HUES64 (cell line): Measurements from ENCODE around the gene TFCP2L1.

Experiments
- H3K27ac ChIP-seq: 2 replicates; pipeline ENCODE4 v1.7.0; 2013; ENCODE audit warnings: low read depth, low read length, inconsistent platforms
- H3K27me3 ChIP-seq: 2 replicates; pipeline ENCODE4 v1.6.1; 2013; ENCODE audit warnings: mild to moderate bottlenecking, low read length; ENCODE audit not compliant: insufficient read depth
- H3K36me3 ChIP-seq: 2 replicates; pipeline ENCODE4 v1.6.1; 2013; ENCODE audit warnings: mild to moderate bottlenecking, low read length; ENCODE audit not compliant: insufficient read depth
- H3K4me1 ChIP-seq: 2 replicates; pipeline ENCODE4 v1.6.1; 2013; ENCODE audit warnings: mild to moderate bottlenecking, low read length, moderate library complexity; ENCODE audit not compliant: insufficient read depth
- H3K4me3 ChIP-seq: 2 replicates; pipeline ENCODE4 v1.5.1; 2013; ENCODE audit warnings: mild to moderate bottlenecking, low read length, moderate library complexity
- H3K9ac ChIP-seq: 2 replicates; pipeline ENCODE4 v1.6.1; 2013; ENCODE audit warnings: mild to moderate bottlenecking, low read depth, low read length
- H3K9me3 ChIP-seq: 2 replicates; pipeline ENCODE4 v1.6.1; 2013; ENCODE audit warnings: low read depth, low read length; ENCODE audit not compliant: insufficient read depth
- WGBS: fragments of 150-250, 120-280 bp; methylation state at CpG from one replicate; pipeline ENCODE4 v1.1.7; 2013; ENCODE audit warnings: missing lambda C conversion rate; 5-methylcytosine and 5-hydroxymethylcytosine counted together

The TFCP2L1 gene

DNA sequence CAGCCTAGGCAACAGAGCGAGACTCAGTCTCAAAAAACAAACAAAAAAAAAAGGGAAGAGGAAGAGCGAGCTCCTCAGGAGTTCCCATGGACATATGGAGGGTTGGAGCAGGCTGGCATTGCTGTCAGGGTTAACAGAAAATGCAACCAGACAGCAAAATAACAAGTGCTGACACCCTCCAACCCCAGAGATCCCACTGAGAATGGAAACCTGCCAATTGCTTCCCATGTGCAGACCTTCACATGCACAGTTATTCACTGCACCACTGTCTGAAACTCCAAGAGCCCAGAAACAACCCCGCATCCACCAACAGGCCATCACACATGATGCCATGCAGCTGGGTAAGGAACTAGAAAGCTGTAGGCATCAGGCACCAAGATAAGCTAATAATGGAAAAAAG lies 43.5 kb downstream of the TFCP2L1 start:
- Histone ChIP-seq H3K4me3 (no peak overlapping the region), H3K9ac (no peak overlapping the region), H3K4me1 (no peaks in the 10 kb centered on the region), H3K36me3 (no peaks in the 10 kb centered on the region), H3K27ac (no peak overlapping the region), H3K9me3 (no peaks in the 10 kb centered on the region), H3K27me3 (no peaks in the 10 kb centered on the region)
- 74% methylated on average over 3 of the region's 3 CpGs for WGBS

DNA sequence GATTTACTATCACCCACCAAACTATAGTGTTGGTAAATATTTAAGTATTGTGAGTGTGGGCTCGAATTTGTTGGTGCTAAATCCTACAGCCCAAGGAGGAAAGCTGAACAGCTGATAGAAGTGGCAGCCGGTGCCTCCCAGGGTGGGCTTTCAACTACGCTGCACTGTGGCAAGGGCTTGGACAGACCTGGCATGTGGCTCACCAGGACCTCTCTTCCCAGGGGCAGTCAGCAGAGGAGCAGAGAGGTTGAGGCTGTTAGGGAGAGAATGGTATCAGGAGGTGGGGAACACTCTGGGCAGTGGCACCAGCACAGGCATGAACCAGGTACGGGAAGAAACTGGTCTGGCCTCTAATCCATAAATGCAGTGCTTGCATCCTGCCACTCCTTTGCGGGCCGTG lies 44.6 kb downstream of the TFCP2L1 start:
- Histone ChIP-seq H3K4me1 (no peaks in the 10 kb centered on the region), H3K27me3 (no peaks in the 10 kb centered on the region), H3K36me3 (no peaks in the 10 kb centered on the region), H3K9ac (no peak overlapping the region), H3K27ac (no peak overlapping the region), H3K9me3 (no peaks in the 10 kb centered on the region), H3K4me3 (no peak overlapping the region)
- 92% methylated on average over 6 of the region's 6 CpGs for WGBS

DNA sequence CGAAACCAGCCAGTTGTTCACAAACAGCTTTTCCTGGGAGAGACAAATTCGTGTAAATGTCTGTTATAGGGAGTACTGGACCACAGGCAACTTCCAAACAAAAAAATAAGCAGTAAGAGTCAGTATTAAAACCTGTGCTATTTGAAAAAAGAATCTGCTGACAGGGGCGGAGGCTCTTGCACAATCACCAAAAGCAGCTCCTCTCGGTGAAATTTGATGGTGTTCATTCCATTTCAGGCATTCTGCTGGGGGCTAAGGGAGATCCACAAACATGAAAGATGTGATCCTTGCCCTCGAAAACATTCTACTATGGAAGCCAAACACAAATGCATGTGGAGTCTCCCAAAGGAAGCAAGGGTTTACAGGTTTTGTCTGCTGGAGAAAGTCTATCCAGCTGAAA lies 45.0 kb downstream of the TFCP2L1 start:
- WGBS: 86% methylated on average over 5 of the region's 5 CpGs
- no peak overlapping the region for H3K27ac ChIP-seq
- no peaks in the 10 kb centered on the region for H3K27me3 ChIP-seq
- H3K4me1 ChIP-seq: no peaks in the 10 kb centered on the region
- H3K9me3 ChIP-seq: no peaks in the 10 kb centered on the region
- no peak overlapping the region for H3K9ac ChIP-seq
- H3K4me3 ChIP-seq: no peak overlapping the region
- no peaks in the 10 kb centered on the region for H3K36me3 ChIP-seq

DNA sequence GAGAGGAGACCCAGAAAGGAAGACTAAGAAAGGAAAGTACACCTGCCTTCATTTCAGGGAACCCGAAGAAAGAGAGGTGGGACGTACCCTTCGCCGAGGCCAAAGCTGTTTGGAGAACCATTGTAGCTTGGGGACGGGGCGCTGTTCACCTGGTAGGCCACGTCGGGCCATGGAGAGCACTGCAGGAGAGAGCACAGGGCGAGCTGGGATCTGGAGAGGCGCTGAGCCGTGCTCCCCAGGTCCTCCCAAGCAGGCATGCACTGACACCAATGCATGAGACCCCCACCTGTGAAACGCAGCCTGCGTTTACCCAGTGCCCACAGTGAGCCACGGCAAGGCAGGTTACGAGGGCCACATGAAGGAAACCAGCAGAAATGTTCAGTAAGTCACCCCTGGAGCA lies 45.5 kb downstream of the TFCP2L1 start:
- no peak overlapping the region for H3K4me3 ChIP-seq
- WGBS: 95% methylated on average over 15 of the region's 15 CpGs
- H3K4me1 ChIP-seq: no peaks in the 10 kb centered on the region
- no peaks in the 10 kb centered on the region for H3K27me3 ChIP-seq
- H3K9me3 ChIP-seq: no peaks in the 10 kb centered on the region
- H3K9ac ChIP-seq: no peak overlapping the region
- no peaks in the 10 kb centered on the region for H3K36me3 ChIP-seq
- no peak overlapping the region for H3K27ac ChIP-seq

DNA sequence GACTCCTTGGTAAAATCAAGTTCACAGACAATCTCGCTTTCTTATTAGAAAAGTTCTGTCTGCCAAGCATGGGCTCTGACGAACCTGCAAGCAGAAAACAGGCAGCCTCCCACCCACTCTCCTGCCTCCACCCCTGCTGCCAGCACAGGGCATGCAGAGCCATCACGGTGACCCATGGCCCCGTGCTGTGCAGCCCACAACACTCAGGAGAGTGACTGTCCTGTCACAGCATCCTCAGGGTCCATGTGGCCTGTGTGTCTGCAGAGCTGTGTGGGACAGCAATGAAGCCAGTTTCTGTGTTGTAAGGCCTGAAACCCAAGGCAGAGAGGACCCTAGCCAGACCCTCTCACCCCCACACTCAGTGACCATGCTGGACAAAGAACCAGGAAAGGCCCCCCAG lies 46.2 kb downstream of the TFCP2L1 start:
- no peaks in the 10 kb centered on the region for H3K36me3 ChIP-seq
- H3K4me3 ChIP-seq: no peak overlapping the region
- no peak overlapping the region for H3K9ac ChIP-seq
- 93% methylated on average over 4 of the region's 4 CpGs for WGBS
- H3K4me1 ChIP-seq: no peaks in the 10 kb centered on the region
- no peak overlapping the region for H3K27ac ChIP-seq
- no peaks in the 10 kb centered on the region for H3K27me3 ChIP-seq
- H3K9me3 ChIP-seq: no peaks in the 10 kb centered on the region

DNA sequence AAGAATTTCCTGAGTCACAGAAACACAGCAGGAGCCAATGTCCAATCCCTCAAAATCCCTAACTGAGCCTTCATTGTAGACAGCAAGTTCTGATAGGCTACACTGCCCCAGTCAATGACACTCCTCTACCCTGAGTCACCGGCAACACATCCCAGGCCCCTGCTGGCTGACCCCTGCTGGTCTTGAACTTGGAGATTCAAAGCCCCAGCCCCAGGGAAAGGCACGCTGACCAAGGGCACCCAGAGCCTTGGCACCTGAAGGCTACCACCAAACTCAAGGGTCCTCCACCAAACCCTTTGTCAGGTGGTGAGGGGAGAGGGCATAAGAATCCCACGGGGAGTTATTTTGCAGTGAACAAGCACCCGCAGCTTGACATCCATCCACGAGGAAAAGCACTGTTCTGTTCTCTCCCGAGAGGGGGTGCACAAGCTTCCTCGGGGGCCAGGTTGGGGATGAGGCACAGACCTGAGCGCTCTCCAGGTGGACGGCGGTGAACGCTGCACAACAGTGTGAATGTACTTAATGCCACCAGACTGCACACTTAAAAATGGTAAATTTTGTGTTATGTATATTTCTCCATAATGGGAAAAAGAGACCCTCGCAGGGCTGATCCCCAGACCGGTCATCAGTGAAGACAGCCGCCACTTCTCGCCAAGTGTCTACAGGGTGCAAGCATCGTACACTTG lies 46.9 kb downstream of the TFCP2L1 start:
- H3K27ac ChIP-seq: no peak overlapping the region
- no peaks in the 10 kb centered on the region for H3K27me3 ChIP-seq
- WGBS: 85% methylated on average over 16 of the region's 16 CpGs
- H3K9ac ChIP-seq: no peak overlapping the region
- no peaks in the 10 kb centered on the region for H3K4me1 ChIP-seq
- H3K36me3 ChIP-seq: no peaks in the 10 kb centered on the region
- no peak overlapping the region for H3K4me3 ChIP-seq
- no peaks in the 10 kb centered on the region for H3K9me3 ChIP-seq

DNA sequence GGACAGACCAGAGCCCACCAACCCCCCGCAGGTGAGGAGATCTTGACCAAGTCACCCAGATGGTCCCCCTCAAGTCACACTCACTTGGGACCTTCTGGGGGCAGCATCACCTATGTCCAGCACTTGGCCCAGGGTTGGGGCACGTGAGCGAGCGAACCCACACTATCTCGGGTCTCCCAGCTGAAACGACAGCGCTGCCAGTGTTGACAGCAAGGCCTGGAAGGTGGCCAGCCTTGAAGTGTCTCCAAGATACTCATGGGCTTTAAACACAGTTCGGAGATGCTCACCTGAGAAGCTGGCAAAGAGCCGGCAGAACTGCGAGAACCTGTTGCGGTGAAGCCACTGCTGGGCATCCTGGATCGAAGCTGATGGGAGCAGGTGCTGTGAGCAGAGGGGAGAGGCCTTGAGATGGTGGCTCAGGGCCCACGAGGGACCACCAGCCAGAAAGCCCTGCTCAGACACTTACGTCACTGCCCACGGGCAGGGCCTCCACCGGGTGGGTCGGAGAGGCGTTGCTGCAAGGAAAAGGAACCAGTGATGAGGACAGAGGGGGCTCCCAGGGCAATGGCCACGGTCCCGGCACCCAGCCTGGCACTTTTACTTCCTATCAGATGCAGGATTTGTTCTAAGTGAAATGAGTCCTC lies 47.5 kb downstream of the TFCP2L1 start:
- H3K36me3 ChIP-seq: no peaks in the 10 kb centered on the region
- H3K4me1 ChIP-seq: no peaks in the 10 kb centered on the region
- H3K27me3 ChIP-seq: no peaks in the 10 kb centered on the region
- no peaks in the 10 kb centered on the region for H3K9me3 ChIP-seq
- no peak overlapping the region for H3K9ac ChIP-seq
- 91% methylated on average over 20 of the region's 20 CpGs for WGBS
- H3K27ac ChIP-seq: no peak overlapping the region
- no peak overlapping the region for H3K4me3 ChIP-seq

DNA sequence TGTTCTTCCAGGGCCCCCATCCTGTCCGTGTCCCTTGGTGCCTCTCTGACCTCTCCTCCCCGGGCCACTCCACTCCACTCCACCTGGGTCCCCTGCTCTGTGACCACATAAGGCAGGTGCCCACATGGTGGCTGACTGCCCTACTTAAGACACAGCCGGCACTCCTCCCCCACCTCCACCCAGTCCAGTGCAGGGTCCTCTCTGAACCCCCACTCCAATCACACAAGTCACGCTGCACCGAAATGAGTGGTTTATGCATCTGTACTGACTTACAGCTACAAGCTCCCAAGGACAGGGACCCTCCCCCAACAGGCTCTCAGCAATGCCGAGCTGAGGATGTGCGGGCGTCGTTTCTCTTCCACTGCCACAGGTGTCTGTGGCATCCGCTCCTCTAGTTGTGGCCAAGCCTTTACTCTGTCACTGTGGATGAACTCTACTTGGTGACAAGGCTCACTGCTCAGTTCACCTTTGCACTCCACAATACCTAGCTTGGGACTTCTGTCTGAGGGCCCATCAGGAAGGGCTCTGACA lies 48.3 kb downstream of the TFCP2L1 start:
- Histone ChIP-seq H3K27me3 (no peaks in the 10 kb centered on the region), H3K9me3 (no peaks in the 10 kb centered on the region), H3K27ac (no peak overlapping the region), H3K36me3 (no peaks in the 10 kb centered on the region), H3K4me3 (no peak overlapping the region), H3K4me1 (no peaks in the 10 kb centered on the region), H3K9ac (no peak overlapping the region)
- WGBS: 95% methylated on average over 10 of the region's 10 CpGs

DNA sequence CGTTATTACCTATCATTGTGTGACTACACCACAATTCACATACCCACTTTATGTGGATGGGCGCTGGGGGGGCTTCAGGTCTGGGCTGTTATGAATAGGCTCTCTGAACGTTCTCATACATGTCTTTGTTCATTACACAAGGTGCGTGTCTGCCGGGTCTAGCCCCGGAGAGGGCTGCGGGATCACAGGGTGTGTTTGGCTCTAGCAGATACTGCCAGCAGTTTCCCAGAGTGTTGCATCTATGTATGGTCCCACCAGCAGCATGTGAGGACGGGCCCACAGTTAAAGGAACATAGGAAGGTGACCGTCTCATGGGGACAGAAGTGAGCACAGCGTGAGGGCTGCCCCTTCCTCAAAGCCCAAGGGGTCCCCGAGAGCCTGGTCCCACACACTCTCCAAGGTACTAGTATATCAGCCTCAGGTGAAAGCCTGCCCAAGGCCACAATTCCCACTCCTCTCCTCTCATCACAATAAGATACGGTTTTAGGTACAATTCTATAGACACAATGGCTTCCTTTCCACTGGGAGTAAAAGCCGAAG lies 48.8 kb downstream of the TFCP2L1 start:
- no peaks in the 10 kb centered on the region for H3K27me3 ChIP-seq
- H3K4me3 ChIP-seq: no peak overlapping the region
- H3K9me3 ChIP-seq: no peaks in the 10 kb centered on the region
- H3K9ac ChIP-seq: no peak overlapping the region
- 94% methylated on average over 12 of the region's 13 CpGs for WGBS
- no peak overlapping the region for H3K27ac ChIP-seq
- no peaks in the 10 kb centered on the region for H3K4me1 ChIP-seq
- H3K36me3 ChIP-seq: no peaks in the 10 kb centered on the region

DNA sequence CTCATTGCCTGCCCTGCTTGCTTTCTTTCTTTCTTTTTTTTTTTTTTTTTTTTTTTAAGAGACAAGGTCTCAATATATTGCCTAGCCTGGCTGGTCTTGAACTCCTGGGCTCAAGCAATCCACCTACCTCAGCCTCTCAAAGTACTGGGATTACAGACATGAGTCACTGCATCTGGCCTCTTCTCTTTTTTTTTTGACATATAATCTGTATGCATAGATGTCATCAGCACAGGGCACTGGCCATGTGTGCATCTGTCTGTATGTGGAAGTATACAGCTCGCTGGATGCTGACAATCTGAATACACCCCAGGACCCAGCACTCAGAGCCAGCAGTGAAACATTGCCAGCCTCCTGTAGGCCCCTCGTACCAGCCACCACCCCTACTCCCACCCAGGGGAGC lies 49.5 kb downstream of the TFCP2L1 start:
- no peak overlapping the region for H3K9ac ChIP-seq

DNA sequence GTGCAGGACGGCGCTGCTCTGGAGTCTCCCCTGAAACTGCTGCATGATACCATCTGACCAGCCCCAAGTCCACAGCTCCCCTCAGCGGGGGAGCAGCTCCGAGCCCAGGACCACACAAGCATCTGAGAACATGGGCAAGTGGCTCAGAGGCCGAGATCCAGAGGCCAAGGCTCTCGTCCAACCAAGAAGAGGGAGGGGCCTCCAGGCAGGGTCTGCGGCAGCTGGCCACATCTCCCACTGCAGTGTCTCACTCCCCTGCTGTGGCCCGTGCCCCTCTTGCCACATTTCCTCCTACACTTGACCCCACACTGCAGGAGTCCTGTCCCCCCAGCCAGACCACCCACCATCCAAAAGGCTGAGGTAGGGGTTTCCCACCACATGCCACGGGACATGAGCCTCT lies 50.2 kb downstream of the TFCP2L1 start:
- Histone ChIP-seq H3K36me3 (no peaks in the 10 kb centered on the region), H3K9ac (no peak overlapping the region), H3K27me3 (no peaks in the 10 kb centered on the region), H3K27ac (no peak overlapping the region), H3K9me3 (no peaks in the 10 kb centered on the region), H3K4me1 (no peaks in the 10 kb centered on the region), H3K4me3 (no peak overlapping the region)
- 93% methylated on average over 9 of the region's 9 CpGs for WGBS

More for the DNA sequence above, 49.5 kb downstream of the TFCP2L1 start:
- no peaks in the 10 kb centered on the region for H3K4me1 ChIP-seq
- no peaks in the 10 kb centered on the region for H3K27me3 ChIP-seq
- no peak overlapping the region for H3K4me3 ChIP-seq
- H3K9me3 ChIP-seq: no peaks in the 10 kb centered on the region
- no peak overlapping the region for H3K27ac ChIP-seq
- WGBS: 92% methylated on average over 2 of the region's 2 CpGs
- no peaks in the 10 kb centered on the region for H3K36me3 ChIP-seq
